Retinal pigment epithelial cell (primary cell): ENCODE measurements around the gene PDE3A.

Experiments
- DNase-seq: peaks from one replicate; pipeline ENCODE4 v3.0.0-alpha.2; 2010; ENCODE audit warnings: low read depth
- H3K4me3 ChIP-seq: 2 replicates; pipeline ENCODE4 v1.5.1; 2011; ENCODE audit warnings: mild to moderate bottlenecking, low read length, control low read depth, moderate library complexity
- CTCF ChIP-seq: conservative IDR thresholded peaks from 2 replicates; pipeline ENCODE4 v1.5.1; 2011; ENCODE audit warnings: low read depth, low read length, control low read depth, inconsistent platforms

The PDE3A gene

GRCh38 chr12:20404576-20405346, 36.4 kb downstream of the PDE3A start:
- TF ChIP-seq CTCF, result no peak
- H3K4me3 ChIP-seq, result no peak overlapping the region
- peak; percentile 42 for DNase-seq

GRCh38 chr12:20409607-20410377, 41.5 kb downstream of the PDE3A start:
- no peak for TF ChIP-seq CTCF
- H3K4me3 ChIP-seq, result no peak overlapping the region
- DNase-seq, result peak; percentile 9

DNA sequence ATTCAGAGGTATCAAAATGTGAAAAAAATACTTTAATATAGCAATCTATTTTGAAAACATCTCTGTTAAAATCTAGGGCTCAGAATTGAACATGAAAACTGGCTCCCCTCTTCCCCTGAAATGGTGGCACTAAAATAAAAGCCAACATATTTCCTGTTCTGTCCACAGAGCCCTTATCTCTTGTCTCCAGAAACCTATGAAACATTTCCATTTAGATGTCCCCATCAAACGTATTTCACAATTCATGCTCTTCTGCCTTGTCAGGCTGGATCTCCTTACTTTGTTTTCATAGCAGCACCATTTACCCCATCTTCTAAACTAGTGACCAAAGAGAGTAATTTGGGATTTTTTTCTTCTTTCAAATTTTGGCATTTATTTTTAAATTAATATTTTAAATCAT, 42.4 kb downstream of the PDE3A start:
- no peak for TF ChIP-seq CTCF
- H3K4me3 ChIP-seq, result no peak overlapping the region
- no peak for DNase-seq

- H3K4me3 ChIP-seq, result no peak overlapping the region
- no peak for TF ChIP-seq CTCF
- no peak for DNase-seq
Measured at GRCh38 chr12:20411345-20411744, 43.0 kb downstream of the PDE3A start.

DNA sequence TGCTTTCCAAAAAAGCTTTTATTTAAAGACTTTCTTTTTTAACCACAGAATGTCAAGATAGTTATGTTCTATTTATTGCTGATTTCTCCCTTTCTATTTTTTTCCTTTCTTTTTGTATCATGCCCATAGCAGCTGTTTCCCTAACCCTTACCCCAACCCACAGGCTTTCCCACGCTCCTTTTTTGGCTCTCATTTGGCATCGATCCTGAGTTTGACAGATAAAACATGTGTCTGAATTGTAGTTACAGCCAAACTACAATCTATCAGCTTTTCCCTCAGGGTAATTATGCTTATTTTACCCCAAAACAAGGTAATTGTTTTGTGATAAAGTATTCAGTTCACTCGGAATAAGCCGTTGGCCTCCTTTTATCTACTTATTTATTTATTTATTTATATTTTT, 46.7 kb downstream of the PDE3A start:
- DNase-seq, result no peak
- no peak for TF ChIP-seq CTCF
- no peak overlapping the region for H3K4me3 ChIP-seq

GRCh38 chr12:20415641-20416040, 47.3 kb downstream of the PDE3A start:
- no peak overlapping the region for H3K4me3 ChIP-seq
- no peak for TF ChIP-seq CTCF
- no peak for DNase-seq

- DNase-seq, result no peak
Measured at GRCh38 chr12:20420557-20420956, 52.2 kb downstream of the PDE3A start.

More at GRCh38 chr12:20420557-20420956, 52.2 kb downstream of the PDE3A start:
- no peak for TF ChIP-seq CTCF
- no peak overlapping the region for H3K4me3 ChIP-seq
